Gastrocnemius medialis (tissue), 4 donors: ENCODE measurements around the gene CFAP47. TPM values are rescaled to one million over a fixed set of nuclear protein-coding genes. Genes with fewer than 3 reads are reported as not detected.

Experiments
- total RNA-seq, 4 donors: library from RNA; depleted of rRNA; stranded (reverse); fragments of >200 nt; gene quantifications; one replicate each; pipeline versions ENCODE4 v1.1.0 to v1.2.3, GENCODE V29; 2016

CFAP47 gene
- total RNA-seq, 4 donors from 2014 or later, result not detected

Other genes with a start within 250 kb of the CFAP47 start
- gene MAGEB16, start 121.4 kb upstream of the CFAP47 start, total RNA-seq, result not detected